HFF-Myc (cell line): ENCODE data around the gene SCIN.

Experiments
- DNase-seq: peaks from one replicate; pipeline ENCODE4 v3.0.0-alpha.2; 2011; ENCODE audit warnings: low read depth; ENCODE audit errors: extremely low read depth
- H3K4me3 ChIP-seq: replicated peaks from 2 replicates; pipeline ENCODE4 v1.5.1; 2011; ENCODE audit warnings: low read depth, mild to moderate bottlenecking, control low read depth, low read length
- CTCF ChIP-seq: IDR thresholded peaks from 2 replicates; pipeline ENCODE4 v1.5.1; 2012; ENCODE audit warnings: mild to moderate bottlenecking, low read depth, low read length, control low read depth; ENCODE audit errors: missing control alignments

SCIN gene

GRCh38 chr7:12581897-12582296 is 11.4 kb downstream of the SCIN start:
- H3K4me3 ChIP-seq = no peak overlapping the region
- DNase-seq = no peak
- no peak for TF ChIP-seq CTCF

- DNase-seq = no peak
- TF ChIP-seq CTCF = no peak
- H3K4me3 ChIP-seq = no peak overlapping the region
Observed at GRCh38 chr7:12582362-12582761, 11.8 kb downstream of the SCIN start.

- H3K4me3 ChIP-seq = no peak overlapping the region
- DNase-seq = no peak
- no peak for TF ChIP-seq CTCF
Observed at GRCh38 chr7:12583176-12583575, 12.7 kb downstream of the SCIN start.

- no peak overlapping the region for H3K4me3 ChIP-seq
- TF ChIP-seq CTCF = no peak
- no peak for DNase-seq
Observed at GRCh38 chr7:12583922-12584321, 13.4 kb downstream of the SCIN start.

GRCh38 chr7:12584930-12585329 is 14.4 kb downstream of the SCIN start:
- TF ChIP-seq CTCF = no peak
- no peak overlapping the region for H3K4me3 ChIP-seq
- DNase-seq = no peak

GRCh38 chr7:12586271-12586670 is 15.8 kb downstream of the SCIN start:
- DNase-seq = no peak
- H3K4me3 ChIP-seq = no peak overlapping the region
- TF ChIP-seq CTCF = no peak

GRCh38 chr7:12588259-12588904 is 17.9 kb downstream of the SCIN start:
- no peak overlapping the region for H3K4me3 ChIP-seq
- TF ChIP-seq CTCF = no peak
- no peak for DNase-seq
